Liver (tissue), 3 donors: Measurements from ENCODE around the gene SCGN.

Experiments used
- CTCF ChIP-seq: fragments of 150-350 bp; IDR thresholded peaks from 2 replicates; pipeline ENCODE4 v1.5.1; 2017; ENCODE audit warnings: improper control_type of control experiment, low read depth, low read length; ENCODE audit not compliant: missing input control
- EGR1 ChIP-seq, 2 donors: IDR thresholded peaks; 2 replicates each; pipeline ENCODE4 v1.6.1; 2016 to 2018; ENCODE audit warnings: antibody characterized with exemption in 2 of 2, low read depth in 2 of 2
- FOXA1 ChIP-seq: IDR thresholded peaks from 2 replicates; pipeline ENCODE4 v1.6.1; 2016; ENCODE audit warnings: antibody characterized with exemption
- JUND ChIP-seq, 2 donors: IDR thresholded peaks; 2 replicates each; pipeline ENCODE4 v1.6.1; 2016; ENCODE audit warnings: antibody characterized with exemption in 2 of 2
- RAD21 ChIP-seq, 2 donors: IDR thresholded peaks; 2 replicates each; pipeline ENCODE4 v1.6.1; 2016; ENCODE audit warnings: antibody characterized with exemption in 2 of 2, mild to moderate bottlenecking in 2 of 2
- REST ChIP-seq: IDR thresholded peaks from 2 replicates; pipeline ENCODE4 v1.6.1; 2016; ENCODE audit warnings: antibody characterized with exemption, mild to moderate bottlenecking
- SP1 ChIP-seq: IDR thresholded peaks from 2 replicates; pipeline ENCODE4 v1.6.1; 2018; ENCODE audit warnings: antibody characterized with exemption, mild to moderate bottlenecking
- TAF1 ChIP-seq: conservative IDR thresholded peaks from 2 replicates; pipeline ENCODE4 v1.6.1; 2016; ENCODE audit warnings: antibody characterized with exemption, mild to moderate bottlenecking
- TF ChIP-seq, protein P1 (sequence below): IDR thresholded peaks from 2 replicates; pipeline ENCODE4 v1.6.1; 2016; ENCODE audit warnings: antibody characterized with exemption
- donor health status: healthy.
- donor health status: healthy.

GRCh38 chr6:25747477-25747876, 95.5 kb downstream of the SCGN start:
- TF ChIP-seq CTCF (no peak), REST (no peak), EGR1 (IDR thresholded peaks at IDR 0.05; ENCODE audit: low read depth in 2 of 2) (no peak), TAF1 (no peak), JUND (IDR thresholded peaks at IDR 0.05) (no peak), SP1 (no peak), RAD21 (IDR thresholded peaks at IDR 0.05) (no peak), FOXA1 (no peak)
- TF ChIP-seq, protein P1, sequence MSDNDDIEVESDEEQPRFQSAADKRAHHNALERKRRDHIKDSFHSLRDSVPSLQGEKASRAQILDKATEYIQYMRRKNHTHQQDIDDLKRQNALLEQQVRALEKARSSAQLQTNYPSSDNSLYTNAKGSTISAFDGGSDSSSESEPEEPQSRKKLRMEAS = no peak
